ENCODE data around the gene TYRO3. TPM values are rescaled to one million over a fixed set of nuclear protein-coding genes. Genes with fewer than 3 reads are reported as not detected.

TYRO3 gene
- total RNA-seq, 1 donor, result 3.0 TPM

GRCh38 chr15:41599061-41599460 lies 40.0 kb downstream of the TYRO3 start:
- no peak for DNase-seq (ENCODE audit: low read depth in 2 of 3, low spot score in 2 of 3)

GRCh38 chr15:41603411-41603935 lies 44.5 kb downstream of the TYRO3 start:
- DNase-seq (ENCODE audit: low read depth in 2 of 3, low spot score in 2 of 3), result no peak

GRCh38 chr15:41603941-41604911 lies 45.2 kb downstream of the TYRO3 start:
- DNase-seq (ENCODE audit: low read depth in 2 of 3, low spot score in 2 of 3), result peak in 2 of 3 donors; percentile 76 to 80

GRCh38 chr15:41605566-41605965 lies 46.6 kb downstream of the TYRO3 start:
- no peak for DNase-seq (ENCODE audit: low read depth in 2 of 3, low spot score in 2 of 3)

GRCh38 chr15:41606997-41607396 lies 48.0 kb downstream of the TYRO3 start:
- DNase-seq (ENCODE audit: low read depth in 2 of 3, low spot score in 2 of 3), result no peak

GRCh38 chr15:41609123-41609522 lies 50.1 kb downstream of the TYRO3 start:
- DNase-seq (ENCODE audit: low read depth in 2 of 3, low spot score in 2 of 3), result no peak

- DNase-seq (ENCODE audit: low read depth in 2 of 3, low spot score in 2 of 3), result no peak
Observed at GRCh38 chr15:41610048-41610447, 51.0 kb downstream of the TYRO3 start.

GRCh38 chr15:41620536-41621199 lies 61.7 kb downstream of the TYRO3 start:
- DNase-seq (ENCODE audit: low read depth in 2 of 3, low spot score in 2 of 3), result peak in 1 of 3 donors; percentile 11

- DNase-seq (ENCODE audit: low read depth in 2 of 3, low spot score in 2 of 3), result peak; percentile 55 to 89 (median 80)
Observed at GRCh38 chr15:41621200-41622193, 62.5 kb downstream of the TYRO3 start.

GRCh38 chr15:41622901-41623300 lies 63.9 kb downstream of the TYRO3 start:
- no peak for DNase-seq (ENCODE audit: low read depth in 2 of 3, low spot score in 2 of 3)

GRCh38 chr15:41627203-41627602 lies 68.2 kb downstream of the TYRO3 start:
- DNase-seq (ENCODE audit: low read depth in 2 of 3, low spot score in 2 of 3), result no peak

- no peak for DNase-seq (ENCODE audit: low read depth in 2 of 3, low spot score in 2 of 3)
Observed at GRCh38 chr15:41629463-41629862, 70.5 kb downstream of the TYRO3 start.

- DNase-seq (ENCODE audit: low read depth in 2 of 3, low spot score in 2 of 3), result no peak
Observed at GRCh38 chr15:41629883-41630282, 70.9 kb downstream of the TYRO3 start.

- no peak for DNase-seq (ENCODE audit: low read depth in 2 of 3, low spot score in 2 of 3)
Observed at GRCh38 chr15:41630616-41631217, 71.7 kb downstream of the TYRO3 start.

- DNase-seq (ENCODE audit: low read depth in 2 of 3, low spot score in 2 of 3), result no peak
Observed at GRCh38 chr15:41631880-41632470, 73.0 kb downstream of the TYRO3 start.

Data from hematopoietic multipotent progenitor cell (in vitro differentiated cells).